Caki2 (cell line): ENCODE measurements around the gene NUTF2. TPM values are rescaled to one million over a fixed set of nuclear protein-coding genes. Genes with fewer than 3 reads are reported as not detected.

ENCODE experiments used
- total RNA-seq: library from RNA; depleted of rRNA; stranded (reverse); fragments of >200 nt; shearing (Covaris generic); gene quantifications from 2 replicates; pipeline ENCODE4 v1.2.3, GENCODE V29; 2014; ENCODE audit warnings: low replicate concordance; rRNA removed

NUTF2 gene
- total RNA-seq, 1 experiment from 2014 or later, result 242 TPM

Other genes starting within 250 kb of the NUTF2 start
- gene CARMIL2, start 201.8 kb upstream of the NUTF2 start, total RNA-seq, result 1.1 TPM in 1 of 2 replicates, not detected in the other
- gene ACD, start 186.7 kb upstream of the NUTF2 start, total RNA-seq, result 20.7 and 33.9 TPM in 2 replicates
- gene PARD6A, start 186.0 kb upstream of the NUTF2 start, total RNA-seq, result 5.3 and 7.2 TPM in 2 replicates
- 0.47 TPM in 1 of 2 replicates, not detected in the other for gene ENKD1, start 180.2 kb upstream of the NUTF2 start, total RNA-seq
- gene C16orf86, start 180.1 kb upstream of the NUTF2 start, total RNA-seq, result not detected in 2 replicates
- gene GFOD2, start 127.6 kb upstream of the NUTF2 start, total RNA-seq, result 13.5 and 15.7 TPM in 2 replicates
- 2.9 and 3.7 TPM in 2 replicates for gene RANBP10, start 40.4 kb upstream of the NUTF2 start, total RNA-seq
- gene TSNAXIP1, start 40.0 kb upstream of the NUTF2 start, total RNA-seq, result 0.20 and 0.38 TPM in 2 replicates
- gene THAP11, start 4.6 kb upstream of the NUTF2 start, total RNA-seq, result 42.3 and 56.6 TPM in 2 replicates
- 14.4 and 24.4 TPM in 2 replicates for gene CENPT, start 760 bp downstream of the NUTF2 start, total RNA-seq
- 43.7 and 46.6 TPM in 2 replicates for gene EDC4, start 26.1 kb downstream of the NUTF2 start, total RNA-seq
- 0.84 and 23.3 TPM in 2 replicates for gene NRN1L, start 38.0 kb downstream of the NUTF2 start, total RNA-seq
- gene PSKH1, start 46.3 kb downstream of the NUTF2 start, total RNA-seq, result 18.0 and 25.9 TPM in 2 replicates
- 1.1 TPM in 1 of 2 replicates, not detected in the other for gene CTRL, start 84.9 kb downstream of the NUTF2 start, total RNA-seq
- 28.8 and 62.9 TPM in 2 replicates for gene PSMB10, start 89.9 kb downstream of the NUTF2 start, total RNA-seq
- gene LCAT, start 97.2 kb downstream of the NUTF2 start, total RNA-seq, result 1.7 and 4.6 TPM in 2 replicates
- 19.8 and 49.8 TPM in 2 replicates for gene SLC12A4, start 121.7 kb downstream of the NUTF2 start, total RNA-seq
- not detected in 2 replicates for gene DPEP3, start 133.6 kb downstream of the NUTF2 start, total RNA-seq
- not detected in 2 replicates for gene DPEP2, start 152.6 kb downstream of the NUTF2 start, total RNA-seq
- not detected in 2 replicates for gene DPEP2NB, start 169.0 kb downstream of the NUTF2 start, total RNA-seq
- gene DDX28, start 176.3 kb downstream of the NUTF2 start, total RNA-seq, result 21.6 and 28.9 TPM in 2 replicates
- gene DUS2, start 176.4 kb downstream of the NUTF2 start, total RNA-seq, result 17.5 and 29.2 TPM in 2 replicates
- 15.9 and 20.6 TPM in 2 replicates for gene NFATC3, start 238.4 kb downstream of the NUTF2 start, total RNA-seq